NCI-H2171 treated with DMSO at 0.1 percent for 48 hours (cell line): ENCODE data around the gene RNF34.

Experiments
- DNase-seq: peaks from one replicate; lab custom pipeline; 2025; lab: John Stamatoyannopoulos, UW

Gene RNF34

GRCh38 chr12:121438905-121439304, 39.0 kb downstream of the RNF34 start:
- no peak for DNase-seq

- DNase-seq, result no peak
Observed at GRCh38 chr12:121439715-121440114, 39.8 kb downstream of the RNF34 start.

- no peak for DNase-seq
Observed at GRCh38 chr12:121440768-121441167, 40.9 kb downstream of the RNF34 start.

GRCh38 chr12:121441555-121441954, 41.6 kb downstream of the RNF34 start:
- DNase-seq, result no peak

GRCh38 chr12:121442028-121442948, 42.4 kb downstream of the RNF34 start:
- no peak for DNase-seq

- DNase-seq, result peak; percentile 60
Observed at GRCh38 chr12:121443193-121443870, 43.4 kb downstream of the RNF34 start.

- no peak for DNase-seq
Observed at GRCh38 chr12:121443911-121444841, 44.3 kb downstream of the RNF34 start.

- DNase-seq, result no peak
Observed at GRCh38 chr12:121444842-121445202, 44.9 kb downstream of the RNF34 start.

- DNase-seq, result no peak
Observed at GRCh38 chr12:121446750-121447149, 46.8 kb downstream of the RNF34 start.

GRCh38 chr12:121448771-121449315, 48.9 kb downstream of the RNF34 start:
- DNase-seq, result peak; percentile 40

- DNase-seq, result no peak
Observed at GRCh38 chr12:121451961-121452339, 52.0 kb downstream of the RNF34 start.

- DNase-seq, result no peak
Observed at GRCh38 chr12:121452340-121452984, 52.5 kb downstream of the RNF34 start.

- DNase-seq, result no peak
Observed at GRCh38 chr12:121452985-121453360, 53.1 kb downstream of the RNF34 start.

- DNase-seq, result no peak
Observed at GRCh38 chr12:121453629-121454028, 53.7 kb downstream of the RNF34 start.

- DNase-seq, result no peak
Observed at GRCh38 chr12:121454921-121455320, 55.0 kb downstream of the RNF34 start.

- DNase-seq, result no peak
Observed at GRCh38 chr12:121455766-121456420, 56.0 kb downstream of the RNF34 start.

- no peak for DNase-seq
Observed at GRCh38 chr12:121456551-121456950, 56.6 kb downstream of the RNF34 start.

GRCh38 chr12:121461048-121461447, 61.1 kb downstream of the RNF34 start:
- no peak for DNase-seq

GRCh38 chr12:121464331-121464730, 64.4 kb downstream of the RNF34 start:
- DNase-seq, result no peak

GRCh38 chr12:121465921-121466793, 66.2 kb downstream of the RNF34 start:
- DNase-seq, result peak; percentile 57
